Activated CD4-positive, alpha-beta memory T cell treated with anti-CD3 and anti-CD28 coated beads for 36 hours (primary cell): ENCODE results near the gene G6PC2. TPM values are rescaled to one million over a fixed set of nuclear protein-coding genes. Genes with fewer than 3 reads are reported as not detected.

Experiments
- CTCF ChIA-PET: fragments of 350-600 bp; sonication (Branson Sonifier 250); formaldehyde crosslinking; loops from one replicate; lab custom pipeline; 2021; ENCODE audit warnings: antibody characterized with exemption, inconsistent platforms; lab: Charles Lee
- POLR2A ChIA-PET: fragments of 350-600 bp; sonication (Branson Sonifier 250); formaldehyde crosslinking; loops from one replicate; lab custom pipeline; 2021; ENCODE audit warnings: antibody characterized with exemption; lab: Charles Lee
- DNase-seq: peaks from one replicate; pipeline ENCODE4 v3.0.0-alpha.2; 2020
- H3K27ac Mint-ChIP-seq: one replicate; pipeline ENCODE4 v1.8.0; 2021; ENCODE audit warnings: mixed read lengths
- H3K27me3 Mint-ChIP-seq: one replicate; pipeline ENCODE4 v1.8.0; 2021; ENCODE audit warnings: mixed read lengths
- H3K36me3 Mint-ChIP-seq: one replicate; pipeline ENCODE4 v1.8.0; 2021; ENCODE audit warnings: mixed read lengths
- H3K4me1 Mint-ChIP-seq: one replicate; pipeline ENCODE4 v1.8.0; 2021; ENCODE audit warnings: low read depth, mixed read lengths
- H3K4me3 Mint-ChIP-seq: one replicate; pipeline ENCODE4 v1.8.0; 2021; ENCODE audit warnings: mild to moderate bottlenecking, mixed read lengths
- H3K9me3 Mint-ChIP-seq: one replicate; pipeline ENCODE4 v1.8.0; 2021; ENCODE audit warnings: mixed read lengths
- intact Hi-C: fragments of 100-400 bp; cut with micrococcal nuclease; formaldehyde crosslinking; loops from one replicate; pipeline ENCODE4 v1.15.1; 2023
- total RNA-seq, 2 experiments: library from RNA; stranded (reverse); gene quantifications; one replicate each; pipeline ENCODE4 v1.2.3, GENCODE V29; 2021

G6PC2 gene
- total RNA-seq, 2 experiments from 2014 or later = not detected

DNA sequence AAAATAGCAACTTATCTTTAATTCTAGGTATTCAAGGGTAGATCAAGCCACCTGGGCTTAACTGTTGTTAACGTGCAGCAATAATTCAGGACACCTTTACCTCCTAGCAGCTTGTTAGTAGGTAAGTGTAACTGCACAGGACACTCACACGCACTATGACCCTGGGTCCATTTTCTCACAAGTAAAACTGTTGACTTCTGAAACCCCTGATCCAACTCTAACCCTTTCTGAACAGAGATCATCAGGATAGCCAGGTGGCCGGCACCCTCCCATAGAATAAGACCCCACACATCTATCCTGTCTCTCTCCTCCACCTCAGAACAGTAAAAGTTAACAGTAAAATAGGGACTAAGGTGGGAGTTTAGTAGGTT lies 11.5 kb upstream of the G6PC2 start:
- POLR2A ChIA-PET = no interaction called here
- intact Hi-C loops = no loop called here
- Mint-ChIP-seq H3K27me3 (peaks cover 2% of the 10 kb centered on the region), H3K9me3 (no peaks in the 10 kb centered on the region), H3K4me1 (peaks cover 20% of the 10 kb centered on the region), H3K27ac (no peak overlapping the region), H3K4me3 (peak overlapping the region; percentile 99), H3K36me3 (peaks cover 12% of the 10 kb centered on the region)
- DNase-seq = no peak
- CTCF ChIA-PET = interaction anchor here (1.0 kb wide), 1 partner anchor 243 kb away, joined by 3 read pairs; no protein-coding TSS in a partner anchor

DNA sequence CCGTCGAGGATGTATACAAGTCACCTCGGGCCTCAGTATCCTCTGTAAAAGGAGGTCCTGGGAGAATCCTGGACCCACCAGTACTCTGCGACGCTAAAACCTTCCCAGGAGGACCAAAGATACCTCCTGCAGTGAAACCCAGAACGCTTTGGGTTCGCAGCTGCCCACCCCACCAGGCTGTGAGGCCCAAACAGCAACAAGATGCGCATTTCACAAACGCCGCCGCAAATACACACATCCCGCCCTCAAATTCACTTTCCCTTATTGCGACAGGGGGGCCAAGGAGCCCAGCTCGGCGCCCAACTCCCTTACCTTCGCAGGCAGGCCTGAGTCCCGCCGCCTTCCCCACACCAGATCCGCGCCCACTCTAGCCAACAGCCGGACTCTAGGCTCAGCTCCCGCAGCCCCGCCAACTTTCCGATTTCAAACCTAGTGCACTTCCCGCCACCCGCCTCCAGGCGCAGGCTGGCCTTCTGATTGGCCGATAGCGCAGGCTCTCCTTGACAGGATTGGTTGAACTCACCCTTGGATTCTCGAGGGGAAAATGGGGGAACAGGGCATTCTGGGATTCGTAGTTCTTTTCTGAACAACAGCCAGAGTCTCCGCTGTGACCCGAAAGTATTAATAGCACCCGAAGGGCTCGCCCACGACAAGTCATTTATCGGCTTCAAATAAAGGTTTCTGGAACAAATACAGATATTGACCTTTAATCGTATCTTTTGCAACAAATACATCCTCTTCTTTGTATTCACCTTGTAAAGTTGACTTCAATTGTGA lies 10.9 kb upstream of the G6PC2 start, which contains the start of gene SPC25:
Gene SPC25 (minus strand): TSS at position 425 of the 777 bp plus-strand sequence. CDS start 911 bp downstream, outside the sequence.
- Mint-ChIP-seq H3K4me1 (peaks cover 16% of the 10 kb centered on the region), H3K36me3 (peaks cover 12% of the 10 kb centered on the region), H3K27me3 (peaks cover 2% of the 10 kb centered on the region), H3K27ac (peak within 1 kb of the TSS; percentile 85), H3K4me3 (peak within 1 kb of the TSS; percentile 99), H3K9me3 (no peaks in the 10 kb centered on the region)
- ChIA-PET CTCF (interaction anchor here (1.0 kb wide), 1 partner anchor 242 kb away, joined by 3 read pairs; no protein-coding TSS in a partner anchor), POLR2A (no interaction called here)
- DNase-seq = peak; percentile 94
- intact Hi-C loops = no loop called here

DNA sequence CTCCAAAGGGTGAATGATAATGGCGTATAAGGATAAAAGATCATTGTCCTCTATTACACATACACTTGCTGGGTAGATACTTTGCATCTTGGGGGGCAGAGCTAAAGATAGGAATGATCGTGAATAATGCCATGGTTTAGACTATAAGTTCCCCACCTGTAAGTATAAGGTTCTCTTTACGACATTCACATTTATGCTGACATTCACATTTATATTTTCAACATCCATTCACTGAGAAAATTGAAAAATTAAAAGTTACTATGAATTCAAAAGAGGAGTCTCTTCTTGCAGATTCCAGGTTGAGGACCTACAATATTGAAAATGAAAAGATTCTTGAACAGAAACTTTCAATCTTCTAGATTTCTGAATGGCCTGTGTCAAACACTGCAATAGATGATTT lies 8.8 kb upstream of the G6PC2 start:
- ChIA-PET POLR2A (no interaction called here), CTCF (interaction anchor here (0.6 kb wide), 1 partner anchor 994 kb away, joined by 3 read pairs; no protein-coding TSS in a partner anchor)
- Mint-ChIP-seq H3K4me3 (no peak overlapping the region), H3K27ac (no peak overlapping the region), H3K9me3 (no peaks in the 10 kb centered on the region), H3K27me3 (peaks cover 2% of the 10 kb centered on the region), H3K36me3 (peaks cover 10% of the 10 kb centered on the region), H3K4me1 (peaks cover 11% of the 10 kb centered on the region)
- intact Hi-C loops = no loop called here
- DNase-seq = no peak

DNA sequence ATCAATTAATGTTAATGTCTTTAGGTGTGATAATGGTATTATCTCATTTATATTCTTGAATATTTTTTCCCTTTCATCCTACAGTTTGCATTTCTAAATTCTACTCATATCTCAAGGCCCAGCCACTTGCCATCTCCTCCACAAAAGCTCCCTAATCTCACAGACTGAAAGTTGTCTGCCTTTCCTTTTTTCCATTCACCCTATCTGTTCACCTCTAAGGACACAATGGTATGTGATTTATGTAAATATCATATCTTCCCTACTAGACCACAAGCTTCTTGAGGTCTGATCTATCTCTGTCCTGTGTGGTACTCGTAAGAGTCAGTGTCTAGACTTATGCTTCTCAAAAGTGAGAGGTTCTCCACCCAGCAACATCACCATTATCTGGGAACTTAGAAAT lies 7.0 kb upstream of the G6PC2 start:
- Mint-ChIP-seq H3K36me3 (peaks cover 3% of the 10 kb centered on the region), H3K9me3 (no peaks in the 10 kb centered on the region), H3K27me3 (peaks cover 2% of the 10 kb centered on the region), H3K27ac (no peak overlapping the region), H3K4me1 (peaks cover 11% of the 10 kb centered on the region), H3K4me3 (no peak overlapping the region)
- DNase-seq = no peak
- ChIA-PET CTCF (no interaction called here), POLR2A (no interaction called here)
- intact Hi-C loops = no loop called here

DNA sequence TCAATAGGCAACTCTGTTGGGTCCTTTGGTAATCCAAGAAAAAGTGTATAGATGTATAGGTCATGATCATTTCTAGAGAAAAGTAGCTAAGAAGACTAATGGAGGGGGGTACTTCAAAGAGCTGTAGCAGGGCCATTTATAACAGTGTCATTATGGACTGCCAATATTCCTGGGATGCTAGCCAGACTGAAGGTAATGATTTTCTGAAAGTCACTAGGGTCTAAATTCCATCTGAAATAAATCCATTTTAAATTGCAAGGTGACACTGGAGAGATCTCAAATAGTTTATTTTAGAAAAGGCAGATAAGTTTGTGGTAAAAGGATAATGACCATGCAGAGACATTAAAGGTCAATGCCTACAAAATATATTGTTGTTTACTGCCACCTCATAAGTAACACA lies 6.4 kb upstream of the G6PC2 start:
- H3K27me3 Mint-ChIP-seq = peaks cover 2% of the 10 kb centered on the region
- CTCF ChIA-PET = no interaction called here
- intact Hi-C loops = no loop called here

DNA sequence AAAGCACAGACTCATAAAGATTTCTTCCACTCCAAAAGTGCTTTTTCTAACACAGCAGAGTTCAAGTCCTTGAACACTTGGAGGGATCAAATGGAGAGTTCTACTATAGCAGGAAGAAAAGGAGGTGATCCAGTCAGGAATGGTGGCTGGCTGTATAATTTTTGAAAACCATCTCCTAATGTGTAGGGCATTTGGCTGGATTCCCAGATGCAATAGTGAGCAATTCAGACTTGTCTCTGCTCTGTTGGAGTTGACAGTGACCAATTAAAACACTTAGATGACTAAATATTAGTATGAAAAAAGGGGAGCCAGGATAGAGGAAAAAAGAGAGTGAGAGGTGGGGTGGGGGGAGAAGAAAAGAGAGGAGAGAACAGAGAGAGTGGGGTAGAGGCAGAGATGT lies 5.3 kb upstream of the G6PC2 start:
- H3K9me3 Mint-ChIP-seq = no peaks in the 10 kb centered on the region
- no peak overlapping the region for H3K27ac Mint-ChIP-seq
- ChIA-PET POLR2A (no interaction called here), CTCF (interaction anchor here (0.6 kb wide), 1 partner anchor 598 kb away, joined by 3 read pairs; no protein-coding TSS in a partner anchor)
- peaks cover 1% of the 10 kb centered on the region for H3K4me1 Mint-ChIP-seq
- intact Hi-C loops = no loop called here
- H3K27me3 Mint-ChIP-seq = peaks cover 2% of the 10 kb centered on the region
- no peak overlapping the region for H3K4me3 Mint-ChIP-seq
- H3K36me3 Mint-ChIP-seq = no peaks in the 10 kb centered on the region
- no peak for DNase-seq

More for the DNA sequence above, 6.4 kb upstream of the G6PC2 start:
- no peak for DNase-seq
- Mint-ChIP-seq H3K36me3 (peaks cover 3% of the 10 kb centered on the region), H3K9me3 (no peaks in the 10 kb centered on the region), H3K4me1 (peaks cover 8% of the 10 kb centered on the region), H3K27ac (no peak overlapping the region), H3K4me3 (no peak overlapping the region)
- POLR2A ChIA-PET = no interaction called here

DNA sequence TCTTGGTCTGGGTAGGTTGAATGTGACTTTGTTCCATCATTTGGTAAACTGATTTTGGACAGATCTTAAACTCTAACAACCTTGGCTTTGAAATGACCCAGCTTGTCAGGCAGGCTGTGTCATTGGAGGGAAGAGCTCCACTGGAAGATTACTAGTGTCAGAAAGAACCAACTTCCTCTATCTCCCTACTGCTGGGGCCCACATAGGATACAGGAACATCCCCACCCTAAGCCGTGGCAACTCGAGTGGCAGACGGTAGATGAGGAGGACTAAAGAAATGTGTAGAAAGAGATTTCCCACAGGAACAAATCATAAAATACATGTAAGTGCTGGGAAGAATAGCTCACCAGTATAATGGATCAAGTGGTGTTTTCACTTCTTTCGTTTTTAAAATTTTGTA lies 4.3 kb upstream of the G6PC2 start:
- intact Hi-C loops = no loop called here
- H3K4me3 Mint-ChIP-seq = no peak overlapping the region
- POLR2A ChIA-PET = no interaction called here
- H3K27ac Mint-ChIP-seq = no peak overlapping the region
- peaks cover 2% of the 10 kb centered on the region for H3K27me3 Mint-ChIP-seq
- CTCF ChIA-PET = no interaction called here
- H3K4me1 Mint-ChIP-seq = no peaks in the 10 kb centered on the region
- H3K9me3 Mint-ChIP-seq = no peaks in the 10 kb centered on the region
- no peak for DNase-seq
- H3K36me3 Mint-ChIP-seq = no peaks in the 10 kb centered on the region

DNA sequence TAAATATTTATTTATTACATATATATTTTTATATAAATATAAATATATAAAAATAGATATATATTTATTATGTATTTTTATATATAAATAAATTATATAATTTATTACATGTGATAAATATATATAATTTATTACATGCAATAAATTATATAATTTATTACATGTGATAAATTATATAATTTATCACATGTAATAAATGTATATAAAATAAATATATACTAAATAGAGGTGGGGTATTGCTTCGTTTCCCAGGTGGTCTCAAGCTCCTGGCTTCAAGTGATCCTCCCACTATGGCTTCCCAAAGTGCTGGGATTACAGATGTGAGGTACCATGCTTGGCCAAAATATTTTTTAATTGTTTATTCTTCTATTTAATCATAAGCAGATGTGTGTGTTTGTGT lies 3.6 kb upstream of the G6PC2 start:
- H3K27ac Mint-ChIP-seq = no peak overlapping the region
- H3K36me3 Mint-ChIP-seq = no peaks in the 10 kb centered on the region
- no peaks in the 10 kb centered on the region for H3K9me3 Mint-ChIP-seq
- intact Hi-C loops = no loop called here
- no peak for DNase-seq
- peaks cover 2% of the 10 kb centered on the region for H3K27me3 Mint-ChIP-seq
- CTCF ChIA-PET = no interaction called here
- H3K4me1 Mint-ChIP-seq = no peaks in the 10 kb centered on the region
- no peak overlapping the region for H3K4me3 Mint-ChIP-seq
- POLR2A ChIA-PET = no interaction called here

DNA sequence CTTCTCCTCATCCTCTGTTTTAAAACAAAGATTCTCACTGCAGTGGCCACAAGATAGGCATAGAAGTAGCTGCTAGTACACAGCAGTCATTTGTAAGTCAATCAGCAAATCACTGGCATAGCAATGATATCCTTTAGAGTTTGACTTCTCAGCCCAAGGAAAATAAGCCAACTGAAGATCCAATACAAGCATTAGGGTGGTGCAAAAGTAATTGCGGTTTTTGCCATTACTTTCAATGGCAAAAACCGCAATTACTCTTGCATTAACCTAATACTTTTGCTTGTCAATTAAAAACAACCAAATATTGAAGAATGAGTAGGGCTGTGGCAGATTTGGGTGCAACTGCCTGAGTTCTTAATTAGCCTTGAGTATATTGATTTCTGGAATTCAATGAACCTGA lies 2.8 kb downstream of the G6PC2 start:
- no peak overlapping the region for H3K27ac Mint-ChIP-seq
- no peaks in the 10 kb centered on the region for H3K9me3 Mint-ChIP-seq
- POLR2A ChIA-PET = no interaction called here
- H3K27me3 Mint-ChIP-seq = peaks cover 15% of the 10 kb centered on the region
- no peak for DNase-seq
- H3K4me1 Mint-ChIP-seq = no peaks in the 10 kb centered on the region
- no peaks in the 10 kb centered on the region for H3K36me3 Mint-ChIP-seq
- CTCF ChIA-PET = interaction anchor here (1.3 kb wide), 1 partner anchor 129 kb away, joined by 3 read pairs; no protein-coding TSS in a partner anchor
- no peak overlapping the region for H3K4me3 Mint-ChIP-seq
- intact Hi-C loops = no loop called here

DNA sequence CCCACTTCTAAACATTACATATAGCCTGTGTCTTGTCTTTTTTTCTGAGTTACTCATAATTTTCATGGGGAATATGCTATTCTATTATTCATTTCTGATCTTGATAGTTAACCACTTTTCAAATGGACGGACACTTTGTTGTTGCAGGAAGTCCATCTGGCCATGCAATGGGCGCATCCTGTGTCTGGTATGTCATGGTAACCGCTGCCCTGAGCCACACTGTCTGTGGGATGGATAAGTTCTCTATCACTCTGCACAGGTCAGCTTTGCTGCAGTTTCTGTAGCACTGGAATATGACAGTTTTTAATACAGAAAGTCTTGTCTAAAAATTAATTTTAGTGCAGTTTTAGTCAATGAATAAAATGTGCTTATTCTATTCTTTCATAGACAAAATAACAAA lies 3.3 kb downstream of the G6PC2 start:
- ChIA-PET POLR2A (no interaction called here), CTCF (interaction anchor here (0.6 to 1.3 kb wide), 2 partner anchors 130 to 493 kb away, joined by 3 read pairs; no protein-coding TSS in a partner anchor)
- Mint-ChIP-seq H3K4me3 (no peak overlapping the region), H3K9me3 (no peaks in the 10 kb centered on the region), H3K27ac (no peak overlapping the region), H3K4me1 (no peaks in the 10 kb centered on the region), H3K36me3 (no peaks in the 10 kb centered on the region), H3K27me3 (peaks cover 15% of the 10 kb centered on the region)
- intact Hi-C loops = no loop called here
- DNase-seq = no peak

DNA sequence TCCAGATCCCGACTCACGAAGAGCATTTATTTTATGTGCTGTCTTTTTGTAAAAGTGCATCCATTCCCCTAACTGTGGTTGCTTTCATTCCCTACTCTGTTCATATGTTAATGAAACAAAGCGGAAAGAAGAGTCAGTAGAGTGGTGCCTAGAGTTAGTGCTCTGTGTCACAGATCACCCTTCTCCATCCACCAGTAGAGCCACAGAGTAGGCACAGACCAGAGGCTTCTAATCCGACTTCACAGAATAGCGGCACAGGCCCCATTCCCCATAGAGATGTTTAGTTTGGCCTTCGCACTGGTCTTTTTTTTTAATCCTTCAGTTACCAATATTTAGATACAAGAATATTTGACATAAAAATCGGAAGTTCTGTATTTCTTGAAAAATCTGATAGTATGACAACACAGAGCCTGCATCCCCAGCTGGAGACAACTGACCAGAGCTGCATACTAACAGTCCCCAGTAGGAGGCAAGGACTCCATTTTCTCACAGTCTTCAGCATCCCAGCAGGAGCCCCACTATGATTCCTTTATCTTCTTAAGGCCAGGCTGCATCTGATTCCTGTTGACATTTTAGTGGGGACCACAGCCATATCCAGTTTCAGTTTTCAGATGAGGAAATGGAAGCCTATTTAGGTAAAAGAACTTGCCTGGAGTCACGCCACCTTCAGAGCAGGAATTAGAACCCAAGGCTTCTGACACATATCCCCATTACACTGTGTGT lies 7.0 kb downstream of the G6PC2 start:
- no peak overlapping the region for H3K4me3 Mint-ChIP-seq
- intact Hi-C loops = no loop called here
- POLR2A ChIA-PET = no interaction called here
- H3K4me1 Mint-ChIP-seq = peaks cover 6% of the 10 kb centered on the region
- H3K27me3 Mint-ChIP-seq = peaks cover 30% of the 10 kb centered on the region
- H3K9me3 Mint-ChIP-seq = no peaks in the 10 kb centered on the region
- CTCF ChIA-PET = interaction anchor here (0.6 kb wide), 1 partner anchor 43 kb away, joined by 3 read pairs; no protein-coding TSS in a partner anchor
- H3K27ac Mint-ChIP-seq = no peak overlapping the region
- no peaks in the 10 kb centered on the region for H3K36me3 Mint-ChIP-seq
- no peak for DNase-seq

DNA sequence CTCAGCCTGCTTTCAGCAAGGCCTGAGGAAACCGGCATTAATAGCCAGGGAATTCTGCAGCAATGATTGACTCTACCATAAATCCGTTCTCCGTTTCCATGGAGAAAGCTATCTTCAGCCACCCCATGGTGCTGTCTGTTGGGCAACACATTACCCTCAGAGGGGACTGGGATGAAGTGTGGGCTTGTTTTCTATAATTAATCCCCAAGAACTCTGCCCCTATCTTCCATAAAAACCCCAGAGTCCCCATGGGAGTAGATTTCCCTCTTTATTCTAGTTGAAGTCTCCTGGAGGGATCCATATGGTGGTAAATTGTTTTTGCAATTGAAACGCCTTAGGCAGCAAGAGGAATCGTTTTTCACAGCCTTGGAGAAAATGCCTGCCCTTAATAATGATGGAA lies 9.2 kb downstream of the G6PC2 start:
- Mint-ChIP-seq H3K9me3 (peaks cover 5% of the 10 kb centered on the region), H3K27me3 (peaks cover 37% of the 10 kb centered on the region), H3K4me3 (no peak overlapping the region), H3K27ac (no peak overlapping the region), H3K36me3 (peaks cover 3% of the 10 kb centered on the region), H3K4me1 (peaks cover 6% of the 10 kb centered on the region)
- intact Hi-C loops = no loop called here
- ChIA-PET POLR2A (no interaction called here), CTCF (interaction anchor here (1.4 kb wide), 1 partner anchor 564 kb away, joined by 4 read pairs; no protein-coding TSS in a partner anchor)
- DNase-seq = no peak
